ENCODE measurements around the gene MRE11.
"Not testable (repeated sequence)": the region's sequence is repeated elsewhere in the genome, so short reads cannot be mapped to it uniquely, and the experiment has no call there.

Gene MRE11

DNA sequence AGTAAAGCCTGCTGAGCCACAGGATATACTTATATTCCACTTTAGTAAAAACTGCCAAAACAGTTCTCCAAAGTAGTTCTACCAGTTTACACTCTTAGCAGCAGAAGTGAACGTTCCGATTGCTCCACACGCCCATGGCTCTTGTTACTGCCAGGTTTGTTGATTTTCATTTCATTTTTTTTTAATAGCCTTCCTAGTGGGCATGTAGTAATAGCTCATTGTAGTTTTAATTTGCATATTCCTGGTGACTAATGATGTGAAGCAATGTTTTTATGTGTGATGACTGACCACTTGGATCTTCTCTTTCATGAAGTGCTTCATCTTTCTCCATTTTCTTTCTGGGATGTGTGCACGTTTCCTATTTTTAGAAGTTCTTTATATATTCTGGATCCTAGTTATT, 13.8 kb upstream of the MRE11 start:
- no peak for DNase-seq

DNA sequence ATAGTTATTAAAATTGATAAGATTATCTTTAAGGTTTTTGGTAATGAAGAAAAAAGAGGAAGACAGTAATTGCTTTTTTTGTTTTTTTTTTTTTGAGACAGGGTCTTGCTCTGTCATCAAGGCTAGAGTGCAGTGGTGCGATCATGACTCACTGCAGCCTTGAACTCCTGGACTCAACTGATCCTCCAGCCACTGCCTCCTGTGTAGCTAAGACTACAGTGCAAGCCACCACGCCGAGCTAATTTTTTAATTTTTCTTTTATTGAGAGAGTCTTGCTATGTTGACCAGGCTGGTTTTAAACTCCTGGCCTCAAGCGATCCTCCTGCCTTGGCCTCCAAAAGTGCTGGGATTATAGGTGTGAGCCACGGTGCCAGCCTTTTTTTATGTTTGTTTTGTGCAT, 12.9 kb upstream of the MRE11 start:
- DNase-seq, result not testable (repeated sequence)

DNA sequence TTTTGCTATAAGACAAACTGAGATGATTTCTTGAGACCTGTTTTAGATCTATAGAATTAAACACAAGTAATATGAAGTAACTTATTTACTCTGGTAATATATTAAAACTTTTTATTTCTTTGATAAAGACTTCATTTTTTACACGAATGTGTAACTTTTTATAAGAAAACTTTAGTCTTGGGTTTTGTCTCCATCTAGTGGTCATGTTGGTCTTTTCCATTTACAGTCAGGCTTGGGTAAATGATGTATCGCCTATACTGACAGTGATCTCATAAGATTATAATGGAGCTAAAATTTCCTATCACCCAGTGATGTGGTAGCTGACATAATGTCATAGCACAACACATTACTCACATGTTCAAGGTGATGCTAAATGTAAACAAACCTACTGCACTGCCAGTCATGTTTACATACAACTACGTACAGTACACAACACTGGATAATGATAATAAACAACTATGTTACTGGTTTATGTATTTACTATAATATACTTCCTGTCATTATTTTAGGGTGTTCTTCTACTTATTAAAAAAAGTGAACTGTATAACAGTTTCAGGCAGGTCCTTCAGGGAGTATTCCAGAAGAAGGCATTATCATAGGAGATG, 11.1 kb upstream of the MRE11 start:
- DNase-seq, result peak in 1 of 56 donors; percentile 16

DNA sequence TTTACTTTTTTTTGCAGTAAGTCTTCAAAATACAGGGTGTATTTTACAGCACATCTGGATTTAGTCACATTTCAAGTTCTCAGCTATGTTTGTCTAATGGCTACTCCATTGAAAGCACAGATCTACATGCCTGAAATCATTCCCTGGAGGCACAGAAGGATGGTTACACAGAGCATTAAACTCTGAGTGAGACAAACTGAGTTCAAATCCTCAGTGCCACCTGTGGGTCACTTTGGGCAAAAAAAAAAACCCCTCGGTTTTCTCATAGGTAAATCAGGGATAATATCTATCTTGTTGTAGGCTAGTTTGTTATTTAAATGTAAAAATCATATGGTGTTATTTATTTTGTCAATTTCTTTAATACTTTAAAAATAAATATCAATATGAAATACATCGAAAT, 7.9 kb upstream of the MRE11 start:
- DNase-seq, result no peak

DNA sequence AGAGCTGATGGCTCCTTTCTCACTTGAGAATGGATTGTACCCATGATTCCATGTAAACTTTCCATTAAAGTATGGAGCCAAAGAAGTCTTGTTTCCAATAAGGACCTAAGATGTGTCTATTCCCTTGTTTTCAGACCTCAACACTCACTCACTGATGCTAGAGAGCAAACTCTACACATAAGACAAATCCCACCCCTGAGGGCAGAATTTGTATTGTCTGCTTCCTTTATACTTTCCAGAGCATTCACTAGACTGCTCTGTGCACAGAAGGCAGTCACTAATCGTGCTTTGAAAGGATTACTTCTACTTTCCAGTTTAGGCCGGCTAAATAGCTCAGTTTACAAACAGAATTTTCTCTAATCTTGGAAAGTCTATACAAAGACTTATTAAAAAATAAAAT, 6.5 kb upstream of the MRE11 start:
- DNase-seq, result no peak

DNA sequence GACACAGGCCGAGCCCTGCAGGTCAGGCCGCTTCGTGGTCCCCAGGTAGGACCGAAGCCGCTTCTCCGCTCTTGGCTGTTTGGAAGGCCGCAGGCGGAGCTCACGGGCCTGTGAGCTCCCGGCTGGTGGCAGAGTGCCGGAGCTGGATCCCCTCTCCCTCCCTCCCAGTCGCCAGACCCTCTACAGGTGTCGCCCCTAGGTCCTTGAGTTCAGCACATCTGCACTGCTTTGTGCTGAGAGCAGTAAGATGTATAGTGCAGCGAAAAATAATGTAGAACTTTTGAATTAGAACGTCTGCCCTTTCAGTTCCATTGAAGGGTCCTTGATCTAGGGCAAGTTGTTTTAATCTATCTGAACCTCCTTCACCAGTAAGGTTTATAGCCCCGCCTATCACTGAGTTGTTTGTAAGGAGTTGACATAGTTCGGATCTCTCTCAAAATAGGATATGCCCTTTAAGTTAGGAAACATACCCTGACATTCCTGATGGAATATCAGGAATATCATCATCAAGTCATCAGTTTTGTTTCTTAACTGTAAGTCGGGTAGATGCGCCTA, 559 bp upstream of the MRE11 start:
- peak in 1 of 56 donors; percentile 23 for DNase-seq

DNA sequence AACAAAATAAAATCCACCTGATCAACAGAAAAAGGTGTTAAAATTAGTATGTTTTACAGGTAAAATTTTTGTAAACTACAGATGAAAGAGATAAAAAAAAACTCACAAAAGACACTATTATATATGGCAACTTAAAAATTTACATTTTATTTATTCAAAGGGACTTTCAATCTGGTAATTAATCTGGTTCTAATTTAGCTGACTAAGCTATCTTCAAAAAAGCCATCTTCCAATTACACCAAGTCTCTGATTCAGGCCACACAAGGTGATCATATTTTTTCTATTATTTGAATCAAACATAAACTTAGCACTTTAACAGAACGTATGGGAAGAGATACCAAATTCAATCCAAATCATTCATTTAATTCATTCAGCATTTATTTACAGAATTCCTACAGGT, 7.6 kb downstream of the MRE11 start:
- DNase-seq, result no peak

DNA sequence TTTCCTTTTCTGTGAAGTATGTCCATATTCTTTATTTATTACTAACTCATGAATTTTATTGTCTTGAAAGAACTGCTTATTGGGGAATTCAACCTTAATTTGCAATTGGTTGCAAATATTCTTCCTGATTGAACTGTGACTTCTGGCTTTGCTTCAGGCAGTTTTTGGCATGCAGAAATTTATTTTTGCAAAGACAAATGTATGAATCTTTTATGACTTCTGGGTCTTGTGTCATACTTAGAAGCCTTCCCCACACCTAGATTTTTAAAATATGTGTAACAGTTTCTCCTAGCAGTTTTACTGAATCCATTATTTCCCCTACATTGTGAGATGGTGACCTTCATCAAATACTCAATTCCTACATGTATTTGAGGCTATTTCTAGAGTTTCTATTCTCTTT, 12.3 kb downstream of the MRE11 start:
- DNase-seq, result no peak

DNA sequence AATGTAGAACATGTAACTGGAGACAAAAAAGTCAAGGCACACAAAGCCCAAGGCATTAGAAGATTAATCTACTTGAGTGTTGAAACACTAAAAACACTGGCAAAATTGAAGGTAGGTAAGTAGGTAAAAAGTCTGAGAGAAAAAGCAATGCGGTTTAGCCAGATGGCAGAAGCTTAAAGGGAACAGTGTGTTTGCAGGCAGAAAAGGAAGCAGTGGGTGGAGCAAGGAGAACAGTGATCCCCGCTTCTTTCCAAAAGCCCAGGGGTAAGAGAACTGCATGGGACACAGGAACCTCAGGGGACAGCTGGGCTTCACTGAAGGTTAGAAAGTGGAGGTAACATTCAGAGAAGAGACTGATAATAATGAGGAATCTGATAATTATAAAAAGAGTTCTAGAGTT, 16.0 kb downstream of the MRE11 start:
- no peak for DNase-seq

DNA sequence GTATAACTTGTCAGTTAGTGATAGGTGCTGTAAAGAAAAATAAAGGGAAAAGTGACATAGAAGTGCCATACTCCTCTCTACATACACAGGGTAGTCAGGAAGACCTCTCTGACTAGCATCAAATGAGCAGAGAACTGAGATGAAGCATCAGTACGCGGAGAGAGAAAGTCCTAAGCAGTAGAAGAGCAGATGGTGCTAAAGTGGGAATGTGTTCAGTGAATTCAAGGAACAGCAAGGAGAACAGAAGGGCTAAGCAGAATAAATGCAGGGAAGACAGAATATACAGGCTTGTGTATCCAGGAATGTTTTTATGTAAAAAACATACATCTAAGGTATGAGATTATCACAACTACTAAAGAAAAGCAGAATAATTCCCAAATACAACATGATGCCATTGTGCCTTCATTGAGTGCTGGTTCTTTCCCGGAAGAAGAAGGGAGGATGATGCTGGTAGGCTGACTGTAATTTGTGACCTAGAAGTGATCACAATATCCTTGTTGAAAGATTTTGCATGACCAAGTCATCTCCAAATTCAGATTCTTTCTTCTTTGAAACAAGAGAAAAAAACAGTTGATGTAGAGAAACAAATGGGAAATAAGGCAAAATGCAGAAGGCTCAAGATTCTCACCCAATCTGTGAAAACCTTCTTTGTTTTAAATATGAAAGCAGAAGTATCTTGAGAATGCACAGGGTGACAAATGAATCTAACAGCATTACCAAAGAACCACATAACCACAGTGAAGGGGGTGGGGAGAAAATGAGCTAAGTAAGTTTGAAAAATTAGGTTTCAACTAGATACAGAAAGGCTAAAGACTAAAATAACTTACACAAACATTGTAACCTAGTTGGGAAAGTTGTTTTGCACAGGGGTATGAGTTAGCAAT, 20.5 kb downstream of the MRE11 start:
- no peak for DNase-seq

DNA sequence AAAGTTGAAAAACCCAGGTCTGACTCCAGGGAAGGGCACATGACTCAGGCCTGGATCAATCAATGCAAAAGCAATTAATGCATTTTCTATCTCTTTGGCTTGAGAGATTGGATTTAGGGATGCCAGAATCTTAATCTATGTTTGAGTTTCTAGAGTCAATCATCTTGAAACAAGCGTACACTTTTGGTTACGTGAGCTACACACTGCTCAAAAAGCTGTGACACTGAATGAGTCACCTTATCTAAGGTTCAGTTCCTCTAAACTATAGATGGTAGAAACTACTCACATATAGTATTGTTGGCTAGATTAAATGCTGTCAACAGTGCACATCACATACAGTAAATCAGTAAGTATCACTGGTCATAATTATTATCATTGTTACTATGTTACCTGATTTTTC, 24.2 kb downstream of the MRE11 start:
- DNase-seq, result no peak

DNA sequence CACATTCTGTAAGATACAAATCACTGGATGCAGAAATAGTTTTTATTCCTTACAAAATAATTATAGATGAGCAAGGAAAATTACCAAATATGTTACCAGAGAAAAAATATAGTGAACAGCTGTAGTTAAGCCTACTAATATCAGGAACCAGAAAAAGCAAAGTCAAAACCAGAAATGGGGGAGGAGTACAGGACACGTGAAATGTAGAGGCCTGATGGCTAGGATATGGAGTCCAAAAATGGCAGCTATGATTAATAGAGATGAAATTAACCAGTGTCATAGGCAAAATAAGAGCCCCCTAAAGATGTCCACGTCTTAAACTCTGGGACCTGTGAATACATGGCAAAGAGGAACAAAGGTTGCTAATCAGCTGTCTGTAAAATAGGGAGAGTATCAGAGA, 34.1 kb downstream of the MRE11 start:
- DNase-seq, result no peak

DNA sequence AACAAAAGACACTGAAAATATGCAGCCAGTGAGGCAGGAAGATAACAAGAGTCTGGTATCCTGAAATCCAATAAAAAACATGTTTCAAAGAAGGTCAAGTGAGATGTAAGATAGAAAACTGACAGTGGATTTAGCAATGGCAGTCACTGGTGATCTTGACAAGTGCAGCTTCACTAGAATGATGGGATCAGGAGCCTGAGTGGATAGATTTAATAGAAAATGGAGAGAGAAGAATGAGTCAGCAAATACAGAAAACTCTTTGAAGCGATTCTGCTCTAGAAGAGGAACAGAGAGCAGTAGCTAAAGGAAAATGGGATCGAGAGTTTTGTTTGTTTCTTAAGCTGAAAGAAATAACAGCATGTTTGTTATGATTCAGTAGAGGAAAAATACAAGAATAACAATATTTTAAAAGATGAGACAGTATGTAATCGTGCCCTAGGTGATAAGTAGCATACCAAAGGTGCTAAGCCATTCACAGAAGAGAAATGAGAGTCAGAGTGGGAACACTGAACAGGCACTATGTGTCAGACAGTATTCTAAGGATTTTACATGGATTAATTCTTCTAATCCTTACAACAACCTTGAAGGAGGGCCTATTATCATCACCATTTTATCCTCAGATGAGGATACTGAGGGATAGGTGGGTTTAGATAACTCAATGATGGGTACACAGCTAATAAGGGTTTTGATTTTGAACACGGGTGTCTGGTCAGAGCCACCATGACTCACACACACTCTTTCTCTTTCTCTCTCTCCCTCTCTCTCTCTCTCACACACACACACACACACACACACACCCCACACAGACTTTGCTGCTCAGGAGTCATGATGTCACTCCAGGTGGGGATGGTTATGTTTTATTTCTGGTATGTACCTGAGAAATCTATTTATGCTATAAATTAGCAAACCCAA, 36.3 kb downstream of the MRE11 start:
- no peak for DNase-seq

DNA sequence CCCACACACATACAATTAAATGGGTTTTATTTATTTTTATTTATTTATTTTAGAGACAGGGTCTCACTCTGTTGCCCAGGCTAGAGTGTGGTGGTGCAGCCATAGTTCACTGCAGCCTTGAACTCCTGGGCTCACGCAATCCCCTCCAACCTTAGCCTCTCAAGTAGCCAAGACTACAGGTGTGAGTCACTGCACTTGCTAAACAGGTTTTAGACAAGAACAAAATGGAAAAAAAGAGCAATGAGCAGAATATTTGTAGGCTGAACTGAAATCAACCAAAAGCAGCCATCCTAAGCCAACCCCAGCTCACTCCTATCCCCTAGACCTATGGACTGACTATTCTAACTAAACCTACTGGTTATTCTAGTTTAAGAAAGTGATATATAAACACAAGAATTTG, 37.8 kb downstream of the MRE11 start:
- DNase-seq, result no peak

DNA sequence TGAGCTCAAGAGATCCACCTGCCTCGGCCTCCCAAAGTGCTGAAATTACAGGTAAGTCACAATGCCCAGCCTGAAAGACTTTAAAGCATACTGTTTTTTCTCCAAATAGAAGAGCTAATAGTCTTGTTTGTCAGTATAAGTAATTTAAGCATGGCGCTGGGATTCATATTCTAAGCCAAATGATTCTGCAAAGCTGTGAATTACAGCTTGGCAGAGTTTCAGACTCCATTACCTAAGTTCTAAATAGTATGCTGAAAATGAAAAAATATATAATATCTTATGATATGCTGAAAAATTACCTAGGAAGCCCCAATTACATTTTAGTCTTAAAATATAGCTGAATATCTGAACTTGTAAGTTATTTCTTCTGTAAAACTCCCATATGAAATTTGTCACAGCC, 39.3 kb downstream of the MRE11 start:
- DNase-seq, result no peak

DNA sequence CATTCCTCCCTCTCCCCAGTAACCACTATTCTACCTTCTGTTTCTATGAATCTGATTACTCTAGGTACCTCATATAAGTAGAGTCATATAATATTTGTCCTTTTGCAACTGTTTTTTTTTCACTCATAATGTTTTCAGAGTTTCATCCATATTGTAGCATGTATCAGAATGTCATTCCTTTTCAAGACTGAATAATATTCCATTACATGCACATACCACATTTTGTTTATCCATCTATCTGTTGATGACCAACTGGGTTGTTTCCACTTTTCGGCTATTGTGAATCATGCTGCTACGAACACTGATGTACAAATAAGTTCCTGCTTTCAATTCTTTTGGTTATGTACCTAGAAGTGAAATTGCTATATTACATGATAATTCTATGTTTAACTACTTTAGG, 40.7 kb downstream of the MRE11 start:
- DNase-seq, result no peak

DNA sequence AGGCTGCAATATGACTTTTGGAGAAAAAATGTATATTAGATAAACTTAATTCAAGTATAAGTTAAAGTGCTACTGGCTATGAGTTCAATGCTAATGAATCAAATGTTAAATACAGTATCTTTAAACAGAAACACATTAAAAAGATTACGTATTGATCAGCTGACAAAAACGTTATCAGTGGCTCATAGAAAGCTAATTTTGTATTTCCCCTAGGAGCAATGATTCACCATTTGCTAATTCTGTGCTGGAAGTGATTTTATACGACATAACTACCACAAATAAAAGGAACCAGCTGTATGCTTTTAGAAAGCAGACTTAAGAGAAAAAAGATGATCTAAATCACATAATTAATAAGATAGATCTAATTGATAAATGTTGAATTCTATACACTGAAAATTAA, 43.6 kb downstream of the MRE11 start:
- no peak for DNase-seq

DNA sequence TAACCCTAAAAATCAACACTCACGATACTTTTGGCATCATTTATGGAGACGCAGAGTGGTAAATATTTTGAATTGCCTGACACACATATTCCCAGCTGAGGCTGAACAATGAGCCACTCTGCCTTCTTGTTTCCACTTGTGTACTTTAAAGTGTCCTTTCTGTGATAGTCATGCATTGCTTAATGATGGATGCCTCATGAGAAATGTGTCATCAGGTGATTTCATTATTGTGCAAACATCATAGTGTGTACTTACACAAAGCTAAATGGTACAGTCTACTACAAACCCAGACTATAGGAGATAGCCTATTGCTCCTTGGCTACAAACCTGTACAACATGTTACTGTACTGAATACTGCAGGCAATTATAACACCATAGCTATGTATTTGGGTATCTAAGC, 44.2 kb downstream of the MRE11 start:
- DNase-seq, result no peak

DNA sequence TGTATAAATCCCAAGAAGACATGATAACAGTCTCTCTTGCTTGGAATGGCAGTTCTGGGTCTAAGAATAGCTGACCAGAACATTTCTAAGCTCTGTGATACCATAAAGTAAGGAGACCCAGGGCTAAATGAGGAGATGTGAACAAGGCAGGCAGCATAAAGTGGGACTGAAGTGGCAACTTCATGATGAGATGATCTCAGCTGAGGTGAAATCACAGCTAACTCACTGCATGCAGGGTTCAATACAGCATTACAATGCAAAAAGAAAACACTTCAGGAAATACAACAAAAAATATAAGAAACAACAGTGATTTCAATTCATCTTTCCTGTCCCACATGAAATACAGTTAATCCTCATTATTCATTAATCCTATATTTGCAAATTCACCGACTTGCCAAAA, 44.6 kb downstream of the MRE11 start:
- DNase-seq, result no peak

DNA sequence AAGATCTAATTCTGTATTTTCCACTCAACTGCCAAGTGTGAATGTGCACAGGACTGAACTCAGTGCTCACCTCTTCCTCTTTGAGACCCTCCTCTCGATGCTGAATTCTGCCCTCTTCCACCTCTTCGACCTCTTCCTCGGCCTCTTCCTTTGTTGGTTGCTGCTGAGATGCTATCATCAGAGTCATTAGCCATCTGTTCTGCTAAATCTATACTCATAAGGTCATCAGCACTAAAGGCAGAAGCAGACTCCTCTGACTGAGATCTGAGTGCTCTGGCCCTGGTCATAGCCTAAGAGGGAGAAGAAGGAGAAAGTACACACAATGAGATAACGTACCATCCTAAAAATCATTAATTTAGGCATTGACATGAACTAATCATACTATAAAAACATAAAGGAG, 46.5 kb downstream of the MRE11 start:
- DNase-seq, result no peak

DNA sequence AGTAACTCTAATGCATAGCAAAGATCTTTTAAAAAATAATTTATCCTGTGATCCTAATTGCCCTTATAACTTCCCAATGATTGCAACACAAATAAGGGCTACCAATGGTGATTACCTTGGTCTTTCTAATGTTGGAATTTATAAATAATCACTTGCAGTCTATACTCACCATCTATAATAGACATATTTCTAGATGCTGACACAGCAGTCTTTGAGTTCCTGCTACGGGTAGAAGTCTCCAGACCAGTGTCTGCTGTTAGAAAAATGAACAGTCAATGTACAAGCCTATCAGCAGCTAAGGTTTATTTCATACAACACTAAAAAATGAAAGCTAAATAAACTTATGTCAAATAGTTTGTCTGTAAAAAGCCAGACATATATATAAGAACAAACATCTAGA, 48.0 kb downstream of the MRE11 start:
- no peak for DNase-seq

DNA sequence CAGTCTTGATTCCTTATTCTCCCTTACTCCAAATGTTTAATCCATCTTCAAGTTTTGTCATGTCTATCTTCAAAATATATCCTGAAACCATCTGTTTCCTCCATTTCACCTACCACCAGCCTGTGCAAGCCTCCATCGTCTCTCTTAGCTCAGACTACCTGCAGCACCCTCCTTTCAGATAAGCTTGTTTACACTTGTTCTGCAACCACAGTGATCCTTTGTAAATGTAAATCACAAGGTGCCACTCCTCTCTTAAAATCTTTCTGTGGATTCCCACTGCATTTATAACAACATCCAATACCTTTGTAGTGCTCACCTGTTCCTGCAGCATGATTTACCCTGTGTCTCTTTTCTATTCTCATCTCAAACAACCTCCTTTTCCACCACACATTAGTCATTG, 60.6 kb downstream of the MRE11 start:
- DNase-seq, result no peak
